ENCODE data around the gene FAM151B. TPM values are rescaled to one million over a fixed set of nuclear protein-coding genes. Genes with fewer than 3 reads are reported as not detected.

Gene FAM151B
- total and polyA plus RNA-seq, 2 of the 13 experiments (the other 11 are each of a cell fraction or from before 2014, with no cell fraction given): 0.61 to 1.0 TPM

- TF ChIP-seq ZBTB25 (CRISPR knock-in tag; IDR thresholded peaks at IDR 0.05) (no peak), MIER2 (CRISPR knock-in tag; IDR thresholded peaks at IDR 0.05) (no peak), GABPA (IDR thresholded peaks at IDR 0.05; ENCODE audit: low read depth, low read length) (no peak), GABPA (CRISPR knock-in tag; IDR thresholded peaks at IDR 0.05; ENCODE audit: low read depth) (peak; percentile 20; the same call in 1 of the 2 replicates), POGZ (CRISPR knock-in tag; IDR thresholded peaks at IDR 0.05) (peak; percentile 62; the same call in 1 of the 2 replicates), PCBP1 (IDR thresholded peaks at IDR 0.05; ENCODE audit: borderline replicate concordance, low read depth, low read length) (no peak), CHCHD3 (CRISPR knock-in tag; IDR thresholded peaks at IDR 0.05) (no peak), ZSCAN21 (CRISPR knock-in tag; IDR thresholded peaks at IDR 0.05; ENCODE audit: borderline replicate concordance) (no peak), ZNF354B (CRISPR knock-in tag; IDR thresholded peaks at IDR 0.05) (no peak), ZNF7 (CRISPR knock-in tag; IDR thresholded peaks at IDR 0.05) (no peak), PRDM4 (CRISPR knock-in tag; IDR thresholded peaks at IDR 0.05; ENCODE audit: borderline replicate concordance) (no peak), RXRB (CRISPR knock-in tag; IDR thresholded peaks at IDR 0.05; ENCODE audit: borderline replicate concordance) (0 out of 2 replicates have a peak, but pooled peaks have one; percentile 27), DNMT3B (CRISPR knock-in tag; conservative IDR thresholded peaks at IDR 0.05) (no peak), BRCA1 (CRISPR knock-in tag; IDR thresholded peaks at IDR 0.05) (no peak), ZNF383 (CRISPR knock-in tag; IDR thresholded peaks at IDR 0.05; ENCODE audit: borderline replicate concordance) (no peak), HOXD1 (CRISPR knock-in tag; IDR thresholded peaks at IDR 0.05) (no peak), ZNF530 (CRISPR knock-in tag; IDR thresholded peaks at IDR 0.05; ENCODE audit: low read depth) (no peak), ETV5 (CRISPR knock-in tag; IDR thresholded peaks at IDR 0.05; ENCODE audit: borderline replicate concordance) (peak; percentile 49; the same call in 1 of the 2 replicates), HNF4A (CRISPR knock-in tag; IDR thresholded peaks at IDR 0.05) (peak; percentile 22; the same call in 1 of the 2 replicates), NRL (CRISPR knock-in tag; IDR thresholded peaks at IDR 0.05; ENCODE audit: borderline replicate concordance) (no peak), ZNF563 (CRISPR knock-in tag; IDR thresholded peaks at IDR 0.05) (no peak), ZNF710 (CRISPR knock-in tag; IDR thresholded peaks at IDR 0.05; ENCODE audit: borderline replicate concordance) (no peak), MAX (IDR thresholded peaks at IDR 0.05) (no peak), ZNF619 (CRISPR knock-in tag; IDR thresholded peaks at IDR 0.05) (no peak), MTF1 (CRISPR knock-in tag; IDR thresholded peaks at IDR 0.05) (no peak), RAD51 (IDR thresholded peaks at IDR 0.05; ENCODE audit: borderline replicate concordance) (no peak)
These were observed 21.0 kb upstream of the FAM151B start (continued) for GRCh38 chr5:80466669-80467485.

Measured in HepG2 (cell line).